Psoas muscle (tissue), 8 donors: ENCODE results near the gene PRL. TPM values are rescaled to one million over a fixed set of nuclear protein-coding genes. Genes with fewer than 3 reads are reported as not detected.
A peak's percentile ranks its signal among the peaks of the same experiment; 100 is the strongest.

Experiments
- ATAC-seq, 4 donors: fragments of 200-7000 bp; cut with Tn5 transposase; one replicate each; pipeline ENCODE4 v1.9.1; 2020; ENCODE audit warnings: moderate library complexity in 3 of 4, mild to moderate bottlenecking in 2 of 4
- DNase-seq, 2 donors: peaks; one replicate each; pipeline ENCODE4 v3.0.0-alpha.2; 2020
- H3K27ac ChIP-seq: fragments of 200-600 bp; one replicate; pipeline ENCODE4 v1.8.0; 2022
- H3K27me3 ChIP-seq, 3 donors: fragments of 200-600 bp in 1 of 3; one replicate each; pipeline versions ENCODE4 v1.6.1 to v1.8.0; 2013 to 2022; ENCODE audit warnings: low read length in 2 of 3, mild to moderate bottlenecking in 2 of 3, moderate library complexity in 1 of 3; ENCODE audit not compliant: insufficient read depth in 3 of 3
- H3K36me3 ChIP-seq, 2 donors: fragments of 200-600 bp in 1 of 2; one replicate each; pipeline versions ENCODE4 v1.6.1 to v1.8.0; 2013 to 2022; ENCODE audit warnings: low read depth in 1 of 2, mild to moderate bottlenecking in 1 of 2, moderate library complexity in 1 of 2; ENCODE audit not compliant: insufficient read depth in 1 of 2
- H3K4me1 ChIP-seq: fragments of 200-600 bp; one replicate; pipeline ENCODE4 v1.8.0; 2022
- H3K4me3 ChIP-seq: fragments of 200-600 bp; one replicate; pipeline ENCODE4 v1.8.0; 2022; ENCODE audit warnings: mild to moderate bottlenecking
- H3K9me3 ChIP-seq: fragments of 200-600 bp; one replicate; pipeline ENCODE4 v1.8.0; 2022
- WGBS, 3 donors: extraction: QIAGEN DNeasy Blood & Tissue Kit; methylation state at CpG; one replicate each; pipeline versions ENCODE4 v1.1.6 to v1.1.7; 2013; 5-methylcytosine and 5-hydroxymethylcytosine counted together
- intact Hi-C, 2 donors: fragments of 100-400 bp; cut with DNase I; formaldehyde crosslinking; loops; one replicate each; pipeline versions ENCODE4 v1.11.0 to v1.14.2; 2022
- polyA plus RNA-seq, 3 donors: library from polyadenylated mRNA; stranded (reverse); fragments of 200-250 nt; gene quantifications; one replicate each; pipeline ENCODE4 v1.2.3, GENCODE V29; 2013
- total RNA-seq, 4 donors: library from RNA; stranded (reverse); fragmentation: NEBNext Ultra II Directional in 2 of 4; extraction: Animal tissue kit (Norgen Biotek cat#: 25700) in 2 of 4; gene quantifications; one replicate each; pipeline versions ENCODE4 v1.2.1 to v1.2.4, GENCODE V29; 2021 to 2023
- TF ChIP-seq, protein P1 (sequence below): fragments of 200-600 bp; IDR thresholded peaks from one replicate; pipeline ENCODE4 v1.8.0; 2022; ENCODE audit warnings: antibody characterized with exemption
- donor health status: healthy with polysubstance abuse.
- donor health status: DM: no; HTN: no; CAD: no; lungs with moderate emphysema.
- donor health status: Bipolar disorder and iron deficiency.
- donor health status: healthy.
- donor health status: DM: yes; HTN: yes; CAD: no.
- donor health status: DM: no; HTN: no; CAD: no.
- donor health status: DM: no; HTN: no; CAD: no.
- donor health status: DM: yes; HTN: yes; CAD: no.

PRL gene
- total and polyA plus RNA-seq, 7 donors = 0.05 TPM; not detected in 6

DNA sequence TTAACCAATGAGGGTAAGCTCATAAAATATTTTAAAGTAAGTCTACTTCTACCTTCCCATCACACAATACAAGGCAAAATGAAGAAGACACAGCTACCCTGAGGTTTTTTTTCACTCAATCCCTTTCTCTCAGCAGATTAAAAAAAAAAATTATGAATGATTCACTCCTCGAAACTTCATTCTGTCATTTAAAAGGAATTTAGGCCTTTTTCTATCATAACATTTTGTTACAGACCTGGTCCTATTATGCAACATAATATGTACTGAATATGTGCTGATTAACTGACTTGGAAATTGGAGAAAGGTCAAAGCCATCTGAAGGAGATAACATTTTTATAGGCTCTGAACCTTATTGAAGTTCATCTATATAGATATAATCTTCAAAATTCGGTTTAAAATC lies 45.5 kb downstream of the PRL start:
- WGBS, 3 donors = 45 to 63% (median 60%) methylated on average over 2 of the region's 2 CpGs
- intact Hi-C loops = no loop called here

DNA sequence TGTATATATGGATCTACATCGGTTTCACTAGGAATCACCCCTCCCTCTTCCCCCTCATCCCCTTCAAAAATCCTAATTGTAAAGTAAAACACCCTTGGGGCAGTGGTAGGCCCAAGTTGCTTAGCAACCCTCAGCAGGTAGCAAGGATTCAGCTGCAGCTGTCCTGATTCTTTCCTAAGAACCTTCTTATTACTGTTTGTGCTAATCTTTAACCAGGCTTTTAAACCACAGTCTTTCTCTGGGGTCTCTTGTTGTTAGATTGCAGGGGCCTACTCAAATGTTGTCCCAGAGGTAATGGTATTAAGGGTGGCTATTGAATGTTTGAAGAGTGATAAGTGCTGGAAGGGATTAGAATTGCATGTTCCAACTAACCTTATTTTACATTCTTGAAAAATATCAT lies 46.4 kb downstream of the PRL start:
- no peak for ATAC-seq
- Histone ChIP-seq H3K27me3 (no peaks in the 10 kb centered on the region), H3K4me1 (no peaks in the 10 kb centered on the region), H3K27ac (no peak overlapping the region), H3K36me3 (no peaks in the 10 kb centered on the region), H3K9me3 (no peaks in the 10 kb centered on the region), H3K4me3 (no peak overlapping the region)
- DNase-seq = no peak
- 32 to 69% (median 40%) methylated on average over 1 of the region's 1 CpG for WGBS, 3 donors
- TF ChIP-seq, protein P1, sequence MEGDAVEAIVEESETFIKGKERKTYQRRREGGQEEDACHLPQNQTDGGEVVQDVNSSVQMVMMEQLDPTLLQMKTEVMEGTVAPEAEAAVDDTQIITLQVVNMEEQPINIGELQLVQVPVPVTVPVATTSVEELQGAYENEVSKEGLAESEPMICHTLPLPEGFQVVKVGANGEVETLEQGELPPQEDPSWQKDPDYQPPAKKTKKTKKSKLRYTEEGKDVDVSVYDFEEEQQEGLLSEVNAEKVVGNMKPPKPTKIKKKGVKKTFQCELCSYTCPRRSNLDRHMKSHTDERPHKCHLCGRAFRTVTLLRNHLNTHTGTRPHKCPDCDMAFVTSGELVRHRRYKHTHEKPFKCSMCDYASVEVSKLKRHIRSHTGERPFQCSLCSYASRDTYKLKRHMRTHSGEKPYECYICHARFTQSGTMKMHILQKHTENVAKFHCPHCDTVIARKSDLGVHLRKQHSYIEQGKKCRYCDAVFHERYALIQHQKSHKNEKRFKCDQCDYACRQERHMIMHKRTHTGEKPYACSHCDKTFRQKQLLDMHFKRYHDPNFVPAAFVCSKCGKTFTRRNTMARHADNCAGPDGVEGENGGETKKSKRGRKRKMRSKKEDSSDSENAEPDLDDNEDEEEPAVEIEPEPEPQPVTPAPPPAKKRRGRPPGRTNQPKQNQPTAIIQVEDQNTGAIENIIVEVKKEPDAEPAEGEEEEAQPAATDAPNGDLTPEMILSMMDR = no peak
- intact Hi-C loops = no loop called here

More for the DNA sequence above, 45.5 kb downstream of the PRL start:
- Histone ChIP-seq H3K27ac (no peak overlapping the region), H3K36me3 (no peaks in the 10 kb centered on the region), H3K9me3 (no peaks in the 10 kb centered on the region), H3K4me3 (no peak overlapping the region), H3K4me1 (no peaks in the 10 kb centered on the region), H3K27me3 (no peaks in the 10 kb centered on the region)
- ATAC-seq (peak in 1 of 4 donors; percentile 32), DNase-seq (no peak)
- TF ChIP-seq, protein P1 = no peak

DNA sequence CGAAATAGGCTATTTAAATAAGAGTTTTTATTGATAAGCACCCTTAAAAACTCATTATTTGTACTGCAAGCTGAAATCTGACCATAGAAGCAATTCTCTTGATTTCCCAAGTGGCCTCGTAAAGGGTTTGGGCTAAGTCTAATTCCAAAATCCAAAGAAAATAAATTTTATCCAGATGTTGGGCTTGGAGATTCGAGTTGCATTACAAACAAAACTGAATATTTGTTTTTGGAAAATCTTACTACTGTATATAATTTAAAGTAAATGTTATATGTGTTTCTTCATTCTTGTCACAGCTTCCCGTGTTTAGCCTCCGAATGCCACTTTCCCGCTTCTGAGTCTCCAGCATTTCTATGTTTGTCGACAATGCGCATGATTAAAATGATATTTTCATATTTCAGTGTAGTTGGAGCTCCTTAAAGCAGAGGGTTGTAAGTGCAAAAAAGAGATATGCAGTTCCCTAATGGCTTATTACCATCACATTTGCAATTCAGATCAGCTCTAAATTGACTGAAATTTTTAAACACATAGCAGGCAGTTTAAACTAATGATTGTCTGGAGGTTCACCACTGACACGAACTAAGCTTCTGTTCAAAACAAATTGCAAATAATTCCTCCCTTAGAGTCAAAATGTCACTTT lies 47.0 kb downstream of the PRL start:
- intact Hi-C loops = no loop called here
- WGBS, 3 donors = 84 to 89% (median 87%) methylated on average over 9 of the region's 9 CpGs
- no peak overlapping the region for H3K4me3 ChIP-seq
- H3K4me1 ChIP-seq = no peaks in the 10 kb centered on the region
- DNase-seq (no peak), ATAC-seq (no peak)
- H3K36me3 ChIP-seq = no peaks in the 10 kb centered on the region
- no peaks in the 10 kb centered on the region for H3K9me3 ChIP-seq
- no peak overlapping the region for H3K27ac ChIP-seq
- no peaks in the 10 kb centered on the region for H3K27me3 ChIP-seq
- TF ChIP-seq, protein P1 = no peak

DNA sequence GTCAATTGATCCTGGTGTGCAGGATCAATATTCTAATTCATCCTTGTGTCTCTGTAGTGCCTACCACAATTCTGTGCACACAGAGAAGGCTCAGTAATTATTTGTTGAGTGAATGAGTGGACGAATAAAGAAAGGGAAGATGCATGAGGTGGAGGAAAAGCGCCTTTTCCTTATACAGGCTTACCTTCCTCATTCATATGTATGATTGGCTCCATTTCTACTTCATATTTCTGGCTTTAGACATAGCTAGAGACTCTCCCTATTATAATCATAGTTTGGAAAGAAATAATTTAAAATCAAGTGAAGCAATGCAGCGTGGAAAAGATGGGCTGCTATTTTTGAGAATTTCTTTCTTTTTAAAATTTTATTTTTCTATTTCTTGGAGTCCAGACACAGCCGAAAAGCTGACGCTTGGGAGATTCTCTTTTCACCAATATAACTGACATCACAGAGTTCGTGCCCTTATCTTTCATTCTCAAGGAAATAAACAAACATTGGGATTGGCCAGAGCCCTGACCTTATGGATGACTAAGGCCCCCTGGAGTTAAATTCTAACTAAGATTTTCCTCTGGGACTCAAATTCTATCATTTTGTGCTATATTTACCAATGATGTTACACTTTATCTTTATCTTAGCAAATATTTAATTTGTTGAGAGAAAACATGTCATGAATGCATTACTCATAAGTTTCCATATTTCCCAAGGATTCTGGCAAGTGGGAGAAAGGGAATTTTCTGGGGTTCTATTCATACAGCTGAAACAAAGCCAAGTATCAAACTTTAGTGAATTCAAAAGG lies 48.1 kb downstream of the PRL start:
- Histone ChIP-seq H3K27me3 (no peaks in the 10 kb centered on the region), H3K9me3 (no peaks in the 10 kb centered on the region), H3K36me3 (no peaks in the 10 kb centered on the region), H3K4me3 (no peak overlapping the region), H3K4me1 (no peaks in the 10 kb centered on the region), H3K27ac (no peak overlapping the region)
- DNase-seq (no peak), ATAC-seq (no peak)
- 83 to 85% (median 84%) methylated on average over 6 of the region's 6 CpGs for WGBS, 3 donors
- TF ChIP-seq, protein P1 = no peak
- intact Hi-C loops = no loop called here
